Astrocyte (in vitro differentiated cells and primary cell): ENCODE results near the gene CSNK2A1.

Source experiments
- EZH2 ChIP-seq: IDR thresholded peaks from 2 replicates; pipeline ENCODE4 v1.6.1; 2012; ENCODE audit warnings: mild to moderate bottlenecking, low read length, inconsistent platforms; ENCODE audit not compliant: insufficient read depth
- TF ChIP-seq, protein P1 (sequence below): IDR thresholded peaks from 2 replicates; pipeline ENCODE4 v1.5.1; 2011; ENCODE audit warnings: low read depth, mild to moderate bottlenecking, inconsistent platforms, low read length, moderate library complexity; ENCODE audit not compliant: insufficient read depth

DNA sequence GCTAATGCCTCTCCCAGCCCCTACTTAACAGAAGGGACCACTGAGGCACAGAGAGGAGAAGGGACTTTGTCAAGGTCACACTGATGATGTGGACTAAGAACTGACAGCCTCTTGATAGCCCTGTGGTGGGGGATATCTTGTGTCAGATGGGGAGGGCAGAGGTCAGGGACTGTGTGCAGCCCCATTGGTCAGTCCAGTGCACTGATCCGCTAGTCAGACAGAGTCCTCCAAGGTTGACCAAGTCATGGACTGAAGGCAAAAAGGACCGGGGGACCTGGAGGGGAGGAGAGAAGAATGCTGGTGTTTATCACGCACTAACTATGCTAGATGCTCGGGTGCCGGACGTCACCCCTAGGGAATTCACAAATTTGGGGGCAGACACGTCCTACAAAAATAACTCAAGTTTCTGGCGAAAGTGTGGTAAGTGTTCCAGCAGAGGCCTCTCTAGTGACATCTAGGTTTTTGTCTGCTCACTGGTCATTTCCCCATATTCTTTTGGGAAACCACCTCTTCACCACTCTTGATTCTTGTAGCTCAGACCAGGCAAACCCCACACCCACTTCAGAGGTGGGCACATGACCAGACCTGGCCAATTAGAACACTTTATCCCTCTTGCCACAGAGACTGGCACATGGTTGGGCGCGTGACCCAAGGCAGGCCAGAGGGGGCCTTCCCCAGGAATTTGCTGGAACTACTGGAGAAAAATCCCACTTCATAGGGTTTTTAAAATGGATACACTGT lies 45.5 kb upstream of the CSNK2A1 start:
- TF ChIP-seq, protein P1, sequence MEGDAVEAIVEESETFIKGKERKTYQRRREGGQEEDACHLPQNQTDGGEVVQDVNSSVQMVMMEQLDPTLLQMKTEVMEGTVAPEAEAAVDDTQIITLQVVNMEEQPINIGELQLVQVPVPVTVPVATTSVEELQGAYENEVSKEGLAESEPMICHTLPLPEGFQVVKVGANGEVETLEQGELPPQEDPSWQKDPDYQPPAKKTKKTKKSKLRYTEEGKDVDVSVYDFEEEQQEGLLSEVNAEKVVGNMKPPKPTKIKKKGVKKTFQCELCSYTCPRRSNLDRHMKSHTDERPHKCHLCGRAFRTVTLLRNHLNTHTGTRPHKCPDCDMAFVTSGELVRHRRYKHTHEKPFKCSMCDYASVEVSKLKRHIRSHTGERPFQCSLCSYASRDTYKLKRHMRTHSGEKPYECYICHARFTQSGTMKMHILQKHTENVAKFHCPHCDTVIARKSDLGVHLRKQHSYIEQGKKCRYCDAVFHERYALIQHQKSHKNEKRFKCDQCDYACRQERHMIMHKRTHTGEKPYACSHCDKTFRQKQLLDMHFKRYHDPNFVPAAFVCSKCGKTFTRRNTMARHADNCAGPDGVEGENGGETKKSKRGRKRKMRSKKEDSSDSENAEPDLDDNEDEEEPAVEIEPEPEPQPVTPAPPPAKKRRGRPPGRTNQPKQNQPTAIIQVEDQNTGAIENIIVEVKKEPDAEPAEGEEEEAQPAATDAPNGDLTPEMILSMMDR, result no peak
- TF ChIP-seq EZH2, result no peak
